Measurements from ENCODE around the gene TSPAN19.
"Not testable (repeated sequence)": the region's sequence is repeated elsewhere in the genome, so short reads cannot be mapped to it uniquely, and the experiment has no call there.

The TSPAN19 gene

GRCh38 chr12:85007836-85008235 lies 28.2 kb downstream of the TSPAN19 start:
- Histone ChIP-seq H3K4me3 (ENCODE audit: low read depth, low read length) (no peak overlapping the region), H3K27me3 (replicated peaks) (no peaks in the 10 kb centered on the region), H3K36me3 (replicated peaks) (no peaks in the 10 kb centered on the region), H3K27ac (no peak overlapping the region)
- no peak for DNase-seq
- TF ChIP-seq CTCF (IDR thresholded peaks at IDR 0.05; ENCODE audit: low read depth, low read length, missing control alignments) = no peak
- in situ Hi-C loops (cut with HindIII; ENCODE audit: low pct_ligation_motif_present, low sequenced_read_pairs) = no loop called here

- Histone ChIP-seq H3K27me3 (replicated peaks) (no peaks in the 10 kb centered on the region), H3K4me3 (ENCODE audit: low read depth, low read length) (no peak overlapping the region), H3K36me3 (replicated peaks) (no peaks in the 10 kb centered on the region), H3K27ac (no peak overlapping the region)
- in situ Hi-C loops (cut with HindIII; ENCODE audit: low pct_ligation_motif_present, low sequenced_read_pairs) = no loop called here
- no peak for DNase-seq
- no peak for TF ChIP-seq CTCF (IDR thresholded peaks at IDR 0.05; ENCODE audit: low read depth, low read length, missing control alignments)
Measured at GRCh38 chr12:85006206-85006605, 29.9 kb downstream of the TSPAN19 start.

GRCh38 chr12:85005615-85006014 lies 30.5 kb downstream of the TSPAN19 start:
- in situ Hi-C loops (cut with HindIII; ENCODE audit: low pct_ligation_motif_present, low sequenced_read_pairs) = no loop called here

GRCh38 chr12:85005047-85005446 lies 31.0 kb downstream of the TSPAN19 start:
- in situ Hi-C loops (cut with HindIII; ENCODE audit: low pct_ligation_motif_present, low sequenced_read_pairs); H3K4me3 ChIP-seq (ENCODE audit: low read depth, low read length); H3K27ac ChIP-seq; H3K36me3 ChIP-seq (replicated peaks); H3K27me3 ChIP-seq (replicated peaks); DNase-seq: not testable (repeated sequence)

More at GRCh38 chr12:85005615-85006014, 30.5 kb downstream of the TSPAN19 start:
- H3K36me3 ChIP-seq (replicated peaks) = no peaks in the 10 kb centered on the region
- H3K27ac ChIP-seq = no peak overlapping the region
- no peak for TF ChIP-seq CTCF (IDR thresholded peaks at IDR 0.05; ENCODE audit: low read depth, low read length, missing control alignments)
- no peak for DNase-seq
- no peaks in the 10 kb centered on the region for H3K27me3 ChIP-seq (replicated peaks)
- no peak overlapping the region for H3K4me3 ChIP-seq (ENCODE audit: low read depth, low read length)

GRCh38 chr12:85004204-85004603 lies 31.9 kb downstream of the TSPAN19 start:
- no peak for TF ChIP-seq CTCF (IDR thresholded peaks at IDR 0.05; ENCODE audit: low read depth, low read length, missing control alignments)
- in situ Hi-C loops (cut with HindIII; ENCODE audit: low pct_ligation_motif_present, low sequenced_read_pairs) = no loop called here
- H3K4me3 ChIP-seq (ENCODE audit: low read depth, low read length) = no peak overlapping the region
- no peak overlapping the region for H3K27ac ChIP-seq
- H3K27me3 ChIP-seq (replicated peaks) = no peaks in the 10 kb centered on the region
- DNase-seq = no peak
- no peaks in the 10 kb centered on the region for H3K36me3 ChIP-seq (replicated peaks)

- no peak for DNase-seq
- Histone ChIP-seq H3K4me3 (ENCODE audit: low read depth, low read length) (no peak overlapping the region), H3K36me3 (replicated peaks) (no peaks in the 10 kb centered on the region), H3K27me3 (replicated peaks) (no peaks in the 10 kb centered on the region), H3K27ac (no peak overlapping the region)
- in situ Hi-C loops (cut with HindIII; ENCODE audit: low pct_ligation_motif_present, low sequenced_read_pairs) = no loop called here
- no peak for TF ChIP-seq CTCF (IDR thresholded peaks at IDR 0.05; ENCODE audit: low read depth, low read length, missing control alignments)
Measured at GRCh38 chr12:85002778-85003296, 33.2 kb downstream of the TSPAN19 start.

Data from brain microvascular endothelial cell (primary cell).